ENCODE data around the gene ALG12.

The ALG12 gene

DNA sequence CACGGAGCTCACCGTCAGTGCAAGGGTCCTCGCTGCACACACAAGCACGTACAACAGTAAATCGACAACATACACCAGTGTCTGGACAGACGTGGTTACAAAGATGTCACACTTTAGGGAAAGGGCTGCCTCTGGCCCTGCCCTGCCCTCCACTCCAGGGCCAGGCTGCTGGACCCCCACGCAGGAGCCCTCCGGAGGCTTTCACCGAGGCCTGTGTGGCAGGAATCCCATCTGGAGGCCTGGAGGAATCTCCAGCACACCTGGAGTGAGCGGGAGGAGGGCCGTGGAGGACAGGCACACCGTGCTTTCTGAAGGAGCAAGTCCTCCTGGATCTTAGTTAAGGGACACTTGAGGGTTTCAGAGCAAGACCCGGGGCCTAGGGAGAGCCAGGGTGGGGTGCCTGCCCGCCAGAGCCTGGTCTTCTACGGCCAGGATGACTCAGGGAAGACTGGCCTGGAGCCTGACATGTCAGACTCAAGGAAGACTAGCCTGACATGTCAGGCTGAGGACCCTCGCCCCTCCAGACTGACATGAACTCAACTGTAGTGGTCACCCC, 40.2 kb upstream of the ALG12 start:
- DNase-seq (ENCODE audit: low read depth in 2 of 2), result no peak

DNA sequence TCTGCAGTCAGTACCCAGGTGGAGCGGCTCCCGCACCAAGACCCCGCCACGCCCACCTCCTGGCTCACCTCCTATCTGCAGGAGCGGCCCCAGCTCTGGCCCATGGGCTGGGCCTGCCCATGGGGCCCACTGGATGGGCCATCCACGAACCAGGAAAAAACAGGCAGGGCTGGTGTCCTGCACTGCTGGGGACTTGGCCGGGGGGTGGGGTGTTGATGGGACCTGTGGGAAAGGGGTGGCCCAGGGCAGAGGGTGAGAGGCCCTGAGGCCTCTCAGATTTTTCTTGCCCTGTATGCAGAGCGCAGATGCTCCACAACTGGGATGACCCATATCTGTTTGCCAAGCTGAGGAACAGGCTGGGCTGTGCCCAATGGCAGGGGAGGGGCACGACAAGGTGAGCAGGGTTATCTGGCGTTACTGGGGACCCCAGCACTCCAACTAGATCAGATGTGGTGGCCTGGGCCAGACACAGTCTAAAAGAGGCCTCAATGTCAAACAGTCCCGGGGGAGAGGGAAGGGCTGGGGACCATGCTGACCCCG, 39.7 kb upstream of the ALG12 start:
- no peak for DNase-seq (ENCODE audit: low read depth in 2 of 2)

DNA sequence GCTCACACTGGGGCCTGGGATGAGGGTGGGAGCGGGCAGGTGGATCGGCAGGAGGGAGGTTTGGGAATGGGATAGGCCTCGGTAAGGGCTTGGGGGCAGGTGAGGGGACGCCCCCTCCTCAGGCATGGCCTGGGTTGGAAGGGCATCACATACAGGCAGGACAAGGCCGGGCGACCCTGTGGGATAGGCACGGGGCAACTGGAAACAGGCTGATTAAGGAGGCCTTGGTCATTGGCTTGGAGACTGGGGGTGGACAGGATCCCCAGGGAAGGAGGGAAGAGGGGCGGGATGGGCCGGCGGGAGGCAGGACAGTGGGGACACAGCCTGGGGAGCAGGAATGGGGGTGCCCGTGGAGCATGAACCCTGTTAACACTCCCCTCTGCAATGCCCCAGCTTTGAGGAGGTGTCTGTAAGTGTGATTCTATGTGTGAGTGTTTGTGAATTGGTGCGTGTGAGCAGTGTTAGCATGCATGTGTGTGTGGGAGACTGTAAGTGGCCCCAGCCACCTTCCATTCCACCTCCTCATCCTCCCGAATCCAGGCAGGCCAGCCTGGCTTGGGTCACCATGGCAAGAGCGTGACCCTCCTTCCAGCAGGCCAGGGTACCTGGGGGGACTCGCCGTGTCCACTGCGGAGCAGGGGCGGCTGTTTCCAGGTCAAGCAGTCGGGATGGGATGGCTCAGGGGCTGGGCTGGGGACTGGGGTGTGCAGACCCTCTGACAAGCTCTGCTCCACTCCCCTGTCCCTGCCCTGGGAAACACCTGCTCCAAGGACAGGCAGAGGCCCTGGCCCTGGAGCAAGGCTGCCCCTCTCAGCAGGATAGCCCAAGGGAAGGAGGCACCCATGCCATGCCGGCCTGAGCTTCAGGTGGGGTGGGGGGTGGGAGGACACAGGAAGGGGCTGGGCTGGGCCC, 38.9 kb upstream of the ALG12 start:
- no peak for DNase-seq (ENCODE audit: low read depth in 2 of 2)

DNA sequence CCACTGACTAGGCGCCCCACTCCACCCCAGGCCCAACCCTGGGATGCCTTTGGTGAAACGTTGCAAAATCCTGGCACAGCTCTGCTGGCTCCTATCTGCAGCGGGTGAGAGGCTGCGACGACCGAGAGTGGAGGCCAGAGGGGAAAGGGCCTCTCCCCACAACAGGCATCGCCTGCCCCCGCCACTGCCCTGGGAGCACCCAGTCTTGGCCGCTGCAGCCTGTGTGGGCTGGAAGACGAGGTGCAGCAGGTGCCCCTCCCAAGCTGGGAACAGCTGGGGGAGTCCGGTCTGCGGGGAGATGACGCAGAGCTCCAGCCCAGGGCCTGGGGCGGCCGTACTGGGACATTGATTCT, 38.2 kb upstream of the ALG12 start:
- DNase-seq (ENCODE audit: low read depth in 2 of 2), result no peak

DNA sequence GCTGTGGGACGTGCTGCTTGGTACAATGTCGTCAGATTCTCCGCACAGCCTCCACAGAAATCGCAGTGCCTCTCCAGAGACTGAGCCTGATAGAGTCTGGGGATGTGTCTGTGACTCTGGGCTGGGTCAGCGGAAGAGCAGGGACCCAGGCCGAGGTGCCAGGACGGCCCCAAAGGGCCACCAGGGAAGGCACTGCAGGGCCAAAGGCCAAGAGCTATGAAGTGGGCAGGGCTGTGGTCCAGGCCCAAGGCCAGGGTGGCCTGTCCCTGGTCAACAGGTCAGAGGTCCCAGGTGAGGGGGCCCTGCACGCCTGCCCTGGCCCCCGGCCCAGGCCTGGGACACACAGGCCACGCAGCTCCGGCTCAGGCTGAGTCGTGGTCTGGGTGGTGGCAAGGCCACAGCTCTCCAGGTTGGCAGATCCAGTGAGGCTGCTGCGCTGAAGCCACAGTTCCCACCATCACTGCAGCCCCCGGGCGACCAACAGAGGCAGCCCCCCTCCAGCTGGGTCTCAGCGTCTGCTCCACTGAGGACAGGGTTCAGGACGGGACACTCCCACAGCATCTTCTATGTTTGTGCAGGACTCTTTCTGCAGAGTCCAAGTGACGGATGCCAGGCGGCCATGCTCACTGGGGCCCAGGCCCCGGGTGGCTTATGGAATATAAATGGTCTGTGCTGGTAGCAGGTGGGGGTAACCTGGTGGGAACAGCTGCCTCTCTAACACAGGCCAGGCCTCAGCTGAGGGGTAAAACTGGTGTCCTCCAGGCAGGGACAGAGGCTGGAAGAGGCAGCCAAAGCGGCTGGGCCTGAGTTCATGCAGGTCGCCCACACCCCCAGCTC, 37.6 kb upstream of the ALG12 start:
- DNase-seq (ENCODE audit: low read depth in 2 of 2), result no peak

DNA sequence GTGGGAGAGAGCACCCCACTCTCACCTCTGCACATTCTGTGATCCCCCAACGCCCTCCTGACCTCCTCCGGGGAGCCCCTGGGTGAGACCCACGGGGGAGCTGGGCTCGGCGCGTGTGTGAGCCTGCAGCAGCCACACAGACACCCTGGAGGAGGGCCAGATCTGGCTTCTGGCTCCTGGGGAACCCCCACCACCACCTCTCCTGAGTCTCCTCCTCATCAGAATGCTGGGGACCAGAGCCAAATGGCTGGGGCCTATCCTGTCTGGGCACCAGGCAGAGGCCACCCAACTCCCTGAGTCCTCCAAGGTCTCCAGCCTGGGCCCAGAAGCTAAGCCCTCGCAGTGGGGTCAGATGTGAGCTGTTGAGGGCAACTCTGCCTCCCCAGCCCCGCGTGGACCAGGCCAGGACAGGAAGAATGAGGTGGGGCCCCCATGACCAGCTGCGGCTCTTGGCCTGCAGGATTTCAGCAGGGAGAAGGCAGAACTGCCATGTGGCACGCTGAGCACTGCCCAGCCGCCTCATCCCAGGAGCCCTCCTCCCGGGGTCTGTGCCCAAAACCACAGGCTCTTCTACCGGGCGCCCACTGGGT, 36.8 kb upstream of the ALG12 start:
- DNase-seq (ENCODE audit: low read depth in 2 of 2), result no peak

DNA sequence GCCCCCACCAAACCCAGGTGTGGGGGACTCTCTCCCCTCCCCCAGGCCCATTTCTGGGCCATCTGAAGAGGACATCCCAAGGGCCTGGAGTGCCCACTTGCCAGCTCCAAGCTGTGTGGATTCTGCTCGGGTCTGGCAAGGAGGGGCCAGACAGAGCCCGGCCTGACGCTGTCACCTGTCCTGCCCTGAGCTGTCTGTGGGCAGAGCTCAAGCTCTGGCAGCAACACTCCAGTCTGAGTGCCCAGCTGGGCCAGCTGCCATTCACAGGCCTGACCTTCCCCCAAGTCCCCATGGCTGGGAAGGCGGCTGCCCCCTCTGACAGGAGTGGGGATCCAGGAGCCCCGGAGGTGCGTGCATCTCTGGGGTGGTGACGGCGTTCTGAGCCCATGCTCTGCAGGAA, 36.1 kb upstream of the ALG12 start:
- DNase-seq (ENCODE audit: low read depth in 2 of 2), result no peak

DNA sequence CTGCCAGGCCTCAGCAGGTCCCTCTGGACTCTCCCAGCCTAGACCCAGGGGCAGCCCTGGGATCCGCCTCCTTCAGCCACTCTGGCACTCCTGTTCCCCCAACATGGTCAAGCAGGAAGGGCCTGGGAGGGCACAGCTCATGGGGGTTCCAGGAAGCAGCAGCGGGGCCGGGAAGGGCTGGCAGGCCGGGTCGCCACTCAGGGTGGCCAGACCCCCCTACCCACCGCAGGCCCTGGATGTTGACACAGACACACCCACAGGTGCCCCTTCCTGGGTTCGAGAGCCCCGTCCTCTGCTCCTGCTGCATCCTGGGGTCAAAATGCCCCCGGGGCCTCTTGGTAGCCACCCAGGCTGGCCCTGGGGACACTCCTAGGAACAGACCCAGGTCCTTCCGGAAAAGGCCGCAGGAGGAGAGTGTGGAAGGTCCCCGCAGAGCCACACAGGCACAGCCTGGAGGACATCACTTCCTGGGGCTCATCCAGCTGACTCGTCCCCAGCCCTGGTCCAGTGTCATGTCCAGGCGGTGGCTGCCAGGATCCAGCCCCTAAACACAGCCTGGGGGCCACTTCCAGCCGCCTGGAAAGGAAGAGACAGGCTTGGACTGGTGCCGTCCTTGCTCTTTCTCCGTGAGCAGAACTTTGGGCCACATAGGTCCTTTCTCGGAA, 35.6 kb upstream of the ALG12 start:
- no peak for DNase-seq (ENCODE audit: low read depth in 2 of 2)

DNA sequence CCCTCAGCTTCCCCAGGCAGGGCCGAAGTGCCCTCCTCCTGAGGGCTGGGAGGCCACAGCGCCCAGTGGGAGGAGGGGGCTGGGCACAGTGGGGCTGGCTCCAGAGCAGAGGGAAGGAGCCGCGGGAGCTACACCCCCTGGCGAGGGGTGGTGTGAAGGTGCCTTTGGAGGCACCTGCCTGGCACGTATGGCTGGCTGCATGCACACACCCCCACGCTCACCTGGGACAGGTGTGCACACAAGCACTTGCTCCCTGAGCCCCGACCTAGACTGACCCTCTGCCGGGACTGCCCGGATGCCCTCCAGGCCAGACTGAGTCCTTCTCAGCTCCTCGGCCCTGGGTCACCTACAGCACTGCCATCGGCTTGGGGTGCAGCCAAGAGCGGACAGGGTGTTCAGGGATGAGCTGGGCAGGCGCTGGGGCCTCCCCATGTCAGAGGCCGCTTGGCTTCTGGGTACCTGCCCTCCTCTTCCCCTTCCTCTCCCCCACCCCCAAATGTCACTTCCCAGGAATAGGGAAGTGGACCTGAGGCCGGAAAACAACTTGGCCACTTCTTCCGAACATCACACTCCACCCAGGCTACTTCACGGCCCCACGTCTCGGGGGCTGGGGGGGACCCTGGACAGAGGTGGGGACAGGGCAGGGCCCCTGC, 34.9 kb upstream of the ALG12 start:
- DNase-seq (ENCODE audit: low read depth in 2 of 2), result no peak

DNA sequence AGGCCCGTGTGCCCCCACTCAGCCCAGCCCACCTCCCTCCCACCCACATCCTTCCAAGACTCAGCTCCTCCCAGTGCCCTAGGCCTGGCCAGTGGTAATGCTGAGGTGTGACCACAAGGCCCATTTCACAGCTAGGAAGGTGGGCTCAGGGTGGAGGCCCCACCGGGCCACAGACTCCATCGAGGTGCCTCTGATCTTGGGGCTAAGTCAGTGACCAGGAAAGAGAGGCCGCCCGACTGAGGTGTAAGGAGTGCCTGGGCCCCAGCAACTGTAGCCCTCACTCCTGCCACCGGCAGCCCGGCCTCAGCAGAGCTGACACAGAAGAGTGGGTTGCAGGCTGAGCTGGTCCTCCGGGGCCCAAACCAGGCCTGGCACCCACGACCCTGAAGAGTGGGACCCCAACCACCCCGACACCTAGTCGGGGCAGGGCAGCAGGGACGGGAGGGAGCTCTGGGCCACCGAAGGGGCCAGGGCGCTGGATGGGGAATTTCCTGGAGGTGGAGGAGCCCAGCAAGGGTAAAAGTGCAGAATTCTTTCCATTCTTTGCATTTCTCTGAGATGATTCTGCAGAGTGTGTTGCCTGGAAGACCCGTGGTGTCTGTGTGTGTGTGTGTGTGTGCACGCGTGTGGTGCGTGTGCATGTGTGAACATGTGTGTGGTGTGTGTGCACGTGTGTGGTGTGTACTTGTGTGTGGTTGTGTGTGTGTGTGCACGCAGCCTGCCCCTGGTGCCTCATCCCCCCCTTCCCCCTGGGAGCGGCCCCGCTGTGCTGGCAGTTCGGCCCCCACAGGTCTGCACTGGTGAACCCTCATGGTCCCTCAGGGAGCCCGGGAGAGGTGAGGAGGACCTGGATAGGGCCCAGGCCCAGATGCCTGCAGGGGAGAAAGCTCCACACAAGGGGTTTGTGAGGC, 34.0 kb upstream of the ALG12 start:
- peak; percentile 81 to 85 for DNase-seq (ENCODE audit: low read depth in 2 of 2)

DNA sequence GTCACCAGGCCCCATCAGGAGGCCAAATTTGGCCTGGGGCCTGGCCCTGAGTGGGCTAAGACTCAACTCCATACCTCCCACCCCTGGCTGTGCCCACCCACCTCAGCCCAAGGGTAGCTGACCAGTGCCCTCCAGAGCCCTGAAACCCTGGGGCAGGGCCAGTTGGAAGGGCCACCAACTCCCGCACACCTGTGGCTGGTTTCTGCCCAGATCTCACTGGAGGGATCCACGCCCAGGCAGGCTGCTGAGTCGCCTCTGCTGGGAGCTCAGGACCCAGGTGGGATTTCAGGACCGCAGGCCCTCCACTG, 33.4 kb upstream of the ALG12 start:
- DNase-seq (ENCODE audit: low read depth in 2 of 2), result no peak

DNA sequence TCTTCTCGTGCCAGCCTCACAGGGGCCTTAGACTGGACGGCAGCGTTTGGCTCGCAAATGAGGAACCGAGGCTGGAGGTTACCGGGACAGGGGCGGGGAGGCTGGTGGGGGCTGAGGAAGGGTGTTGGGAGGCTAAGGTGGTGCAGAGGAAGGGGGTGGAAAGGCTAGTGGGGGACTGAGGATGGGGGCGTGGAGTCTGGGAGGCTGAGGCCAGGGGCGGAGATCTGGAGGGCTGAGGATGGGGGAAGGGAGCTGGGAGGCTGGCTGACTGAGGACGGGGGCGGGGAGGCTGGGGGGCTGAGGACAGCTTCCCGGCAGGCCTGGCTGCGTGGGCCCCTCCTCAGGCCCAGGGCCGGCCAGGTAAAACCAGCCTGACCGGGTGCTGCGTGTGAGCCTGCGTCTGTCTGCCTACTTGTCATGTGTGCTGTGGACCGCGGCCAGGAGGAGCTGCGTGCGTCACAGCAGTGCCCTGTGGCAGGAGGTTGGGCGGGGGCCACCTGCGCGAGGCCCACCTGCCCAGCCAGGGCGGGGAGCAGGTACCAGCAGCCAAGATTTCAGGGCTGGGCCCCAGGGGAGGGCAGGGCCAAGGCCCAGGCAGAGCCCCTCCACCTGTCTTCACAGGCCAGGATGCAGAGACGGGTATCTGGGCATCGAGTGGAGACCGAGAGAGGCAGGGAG, 32.9 kb upstream of the ALG12 start:
- DNase-seq (ENCODE audit: low read depth in 2 of 2), result no peak

DNA sequence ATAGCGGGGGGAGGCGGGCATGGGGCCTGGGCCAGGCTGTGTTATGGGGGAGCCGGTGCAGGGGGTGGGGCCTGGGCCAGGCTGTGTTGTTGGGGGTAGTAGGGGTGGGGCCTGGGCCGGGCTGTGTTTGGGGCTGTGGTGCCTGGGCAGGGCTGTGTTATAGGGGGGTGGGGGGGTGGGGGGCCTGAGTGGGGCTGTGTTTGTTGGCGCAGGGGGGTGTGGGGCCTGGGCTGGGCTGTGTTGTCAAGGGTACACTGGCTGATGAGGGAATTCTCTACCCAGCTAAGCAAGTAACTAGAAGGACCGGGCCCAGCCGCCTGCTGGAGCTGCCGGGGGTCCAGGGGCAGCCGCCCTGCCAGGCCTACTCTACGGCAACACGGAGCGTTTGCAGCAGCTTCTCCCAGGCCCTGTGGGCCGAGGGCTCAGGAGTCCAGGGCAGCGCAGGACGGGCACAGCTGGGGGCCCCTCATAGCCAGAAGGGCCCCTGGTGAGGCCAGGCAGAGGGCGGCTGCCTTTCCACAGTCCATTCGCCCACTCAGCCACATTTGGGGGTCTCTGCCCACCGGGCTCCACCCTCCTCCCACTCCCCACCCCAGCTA, 32.3 kb upstream of the ALG12 start:
- no peak for DNase-seq (ENCODE audit: low read depth in 2 of 2)

DNA sequence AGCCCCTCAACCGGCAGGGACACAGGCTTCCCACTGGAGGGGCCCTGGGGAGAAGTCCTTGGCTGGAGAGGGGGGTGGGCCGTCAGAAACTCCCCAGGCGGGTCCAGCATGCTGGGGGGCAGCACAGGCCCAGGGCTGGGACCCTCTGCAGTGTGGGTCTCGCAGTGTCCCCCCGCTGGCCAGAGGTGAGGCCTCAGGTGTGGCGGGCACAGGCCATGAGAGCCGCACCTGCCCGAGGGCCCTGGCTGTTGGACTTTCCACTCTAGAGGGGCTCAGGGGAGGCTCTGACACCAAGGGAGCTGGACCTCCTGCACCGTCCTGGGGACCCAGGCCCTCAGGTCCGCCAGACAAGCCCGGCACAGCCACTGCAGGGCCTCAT, 31.7 kb upstream of the ALG12 start:
- DNase-seq (ENCODE audit: low read depth in 2 of 2), result no peak

DNA sequence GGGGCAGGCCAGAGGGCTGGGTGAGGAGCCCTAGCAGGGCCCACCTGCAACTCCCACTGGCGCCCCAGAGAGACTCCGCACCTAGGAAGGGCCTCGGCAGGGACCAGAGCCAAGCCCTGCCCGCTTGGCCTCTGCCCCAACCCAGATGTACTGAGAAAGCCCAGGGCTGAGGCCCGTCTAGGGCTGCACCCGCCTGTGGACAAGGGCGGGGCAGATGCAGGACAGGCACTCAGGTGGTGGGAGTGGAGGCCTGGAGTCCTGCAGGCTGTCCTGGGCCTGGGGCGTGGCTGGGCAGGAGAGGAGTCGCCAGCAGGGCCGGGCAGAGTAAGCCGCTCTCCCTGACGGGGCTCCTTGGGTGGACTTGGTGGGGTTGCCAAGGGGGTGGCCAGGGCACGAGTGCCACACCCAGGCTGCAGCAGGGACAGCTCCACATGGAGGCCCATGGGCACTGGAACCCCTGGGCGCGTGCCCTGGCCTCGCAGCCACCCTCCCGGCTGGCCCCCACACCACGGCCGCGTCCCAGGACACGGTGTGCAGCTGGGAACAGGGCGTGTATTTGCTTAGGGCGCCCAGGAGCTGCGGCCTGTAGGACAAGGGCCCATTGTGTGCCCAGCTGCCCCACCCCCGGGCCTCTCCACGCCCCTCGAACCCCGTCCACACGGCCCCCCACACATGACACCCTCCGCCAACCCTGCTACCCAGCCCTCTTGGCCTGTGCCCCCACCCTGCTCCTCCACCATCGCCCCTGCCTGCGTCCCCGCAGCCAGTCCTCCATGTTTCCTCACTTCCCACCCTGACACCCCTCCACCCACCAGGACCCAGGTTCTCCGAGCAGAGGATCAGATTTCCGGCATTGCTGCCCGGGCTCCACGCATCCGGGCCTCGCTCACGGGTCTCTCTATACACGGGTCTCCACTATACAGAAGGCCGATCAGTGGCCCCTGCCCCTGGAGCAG, 31.0 kb upstream of the ALG12 start:
- no peak for DNase-seq (ENCODE audit: low read depth in 2 of 2)

DNA sequence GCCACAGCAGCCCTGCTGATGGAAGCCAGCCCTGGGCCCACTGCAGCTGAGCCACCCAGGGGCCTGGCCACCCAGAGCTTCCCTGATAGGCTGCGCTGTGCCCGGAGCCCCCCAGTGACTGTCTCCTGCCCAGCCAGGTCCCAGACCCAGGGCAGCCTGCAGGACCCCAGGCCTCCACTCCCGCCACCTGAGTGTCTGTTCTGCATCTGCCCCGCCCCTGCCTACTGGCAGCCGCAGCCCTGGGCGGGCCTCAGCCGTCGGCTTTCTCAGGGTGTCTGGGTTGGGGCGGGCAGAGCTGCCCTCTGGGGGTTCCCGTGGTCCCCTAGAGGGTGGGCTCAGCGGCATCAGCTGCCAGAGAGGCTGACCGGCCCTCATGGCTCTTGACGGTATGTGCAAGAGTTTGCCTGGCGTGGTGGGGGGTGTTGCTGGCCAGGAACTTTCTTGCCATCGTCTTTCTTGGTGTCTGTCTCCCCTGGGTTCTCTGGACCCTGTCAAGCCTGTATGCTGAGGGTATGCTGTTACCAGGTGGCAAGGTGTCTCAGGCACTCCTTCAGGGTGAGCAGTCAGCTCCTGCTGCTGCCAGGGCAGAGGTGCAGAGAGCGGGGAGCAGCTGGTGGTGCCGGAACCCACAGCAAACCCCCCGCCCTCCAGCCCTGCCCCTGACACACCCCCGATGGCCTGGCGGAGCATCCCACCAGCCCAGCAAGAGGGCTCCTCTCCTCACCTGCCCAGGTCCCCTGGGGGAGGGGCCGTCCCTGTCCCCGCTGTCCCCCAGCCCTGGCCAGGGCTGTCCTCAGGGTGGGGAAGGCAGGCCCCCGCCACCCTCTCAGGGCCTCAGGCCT, 30.1 kb upstream of the ALG12 start:
- DNase-seq (ENCODE audit: low read depth in 2 of 2), result no peak

DNA sequence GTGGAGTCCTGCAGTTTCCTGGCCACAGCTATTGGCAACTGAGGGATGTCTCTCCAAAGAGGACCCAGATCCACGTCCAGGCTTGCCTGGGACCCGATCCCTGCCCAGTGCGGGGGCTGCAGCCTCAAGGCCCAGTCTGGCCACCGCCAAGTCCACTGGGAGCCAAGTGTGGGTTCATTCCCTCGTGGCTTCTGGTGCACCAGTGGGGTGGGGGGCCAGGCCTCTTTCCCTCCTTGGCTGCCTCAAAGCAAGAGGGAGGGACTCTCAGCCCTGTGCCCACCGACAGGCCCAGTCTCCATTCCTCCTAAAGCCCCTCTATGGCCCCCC, 29.0 kb upstream of the ALG12 start:
- no peak for DNase-seq (ENCODE audit: low read depth in 2 of 2)
